Measurements from ENCODE around the gene DNAJC13. TPM values are rescaled to one million over a fixed set of nuclear protein-coding genes. Genes with fewer than 3 reads are reported as not detected.

Gene DNAJC13
- total RNA-seq, 1 donor from 2014 or later, result 63.0 TPM

DNA sequence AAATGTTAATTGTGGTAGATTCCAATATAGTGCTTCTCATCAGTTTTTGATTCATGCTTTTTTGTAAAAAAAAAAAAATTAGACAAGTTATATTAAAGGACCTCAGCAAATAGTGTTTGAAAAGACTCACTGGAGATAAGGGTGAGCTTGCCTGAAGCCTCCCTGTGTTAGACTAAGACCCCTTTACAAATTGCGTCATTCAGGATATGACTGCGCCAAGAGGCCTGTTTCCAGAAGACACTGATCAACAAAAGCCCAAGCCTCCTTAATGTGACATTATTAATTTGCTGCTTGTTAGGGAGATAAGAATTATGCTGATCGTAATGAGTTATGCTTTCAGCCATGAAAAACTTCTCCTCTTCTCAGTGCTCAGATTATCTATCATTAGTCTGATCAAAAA, 13.0 kb upstream of the DNAJC13 start:
- peak; percentile 49 for DNase-seq (ENCODE audit: low read depth, low spot score)

DNA sequence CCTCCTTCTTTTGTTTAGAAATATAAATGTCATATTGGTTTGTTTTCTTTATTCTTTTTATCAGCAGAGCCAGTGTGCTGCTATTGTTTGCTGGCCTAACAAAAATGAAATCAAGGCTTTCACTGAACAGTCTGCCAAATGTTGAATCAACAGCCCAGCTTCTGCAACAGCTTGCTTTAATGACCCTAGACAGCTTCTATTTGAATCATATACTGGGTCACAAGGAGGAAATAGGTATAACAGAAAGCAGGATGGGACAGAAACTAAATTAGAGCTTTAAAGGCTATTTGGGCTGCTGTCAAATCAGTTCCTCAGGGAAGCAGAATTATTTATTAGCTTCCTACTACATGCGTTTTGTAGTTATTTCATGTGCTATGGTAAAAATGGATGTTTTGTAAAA, 12.1 kb upstream of the DNAJC13 start:
- peak; percentile 67 for DNase-seq (ENCODE audit: low read depth, low spot score)

DNA sequence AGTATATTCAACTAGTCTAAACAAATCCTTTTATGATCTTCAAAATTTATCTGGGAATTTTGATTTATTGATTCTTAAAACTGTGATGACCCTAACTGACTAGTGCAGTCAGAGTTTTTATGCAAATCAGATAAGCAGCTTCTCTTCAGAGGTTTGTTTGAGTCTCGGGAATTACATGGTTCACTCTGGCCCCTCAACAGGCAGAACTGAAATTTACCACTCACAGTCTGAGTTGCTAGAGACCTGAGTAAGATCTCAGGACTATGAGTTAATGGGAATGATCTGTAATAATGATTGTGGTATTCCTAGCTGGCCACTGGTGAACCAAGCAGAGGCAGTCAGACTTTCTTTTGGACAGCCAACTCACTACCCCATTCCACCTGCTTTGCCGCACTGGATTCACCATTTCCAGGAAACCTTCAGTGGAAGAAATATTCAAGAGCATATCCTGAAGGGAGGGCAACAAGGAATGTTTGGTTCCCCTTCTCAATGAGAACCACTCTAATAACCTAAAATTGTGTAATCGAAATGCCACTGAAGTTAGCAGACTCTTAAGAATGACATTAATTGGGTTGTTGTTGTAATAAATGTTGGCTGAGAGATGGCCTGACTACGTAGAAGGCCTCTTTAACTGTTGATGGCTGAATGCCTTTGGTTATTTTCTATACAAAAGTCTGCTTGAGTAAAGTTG, 11.5 kb upstream of the DNAJC13 start:
- DNase-seq (ENCODE audit: low read depth, low spot score), result no peak

DNA sequence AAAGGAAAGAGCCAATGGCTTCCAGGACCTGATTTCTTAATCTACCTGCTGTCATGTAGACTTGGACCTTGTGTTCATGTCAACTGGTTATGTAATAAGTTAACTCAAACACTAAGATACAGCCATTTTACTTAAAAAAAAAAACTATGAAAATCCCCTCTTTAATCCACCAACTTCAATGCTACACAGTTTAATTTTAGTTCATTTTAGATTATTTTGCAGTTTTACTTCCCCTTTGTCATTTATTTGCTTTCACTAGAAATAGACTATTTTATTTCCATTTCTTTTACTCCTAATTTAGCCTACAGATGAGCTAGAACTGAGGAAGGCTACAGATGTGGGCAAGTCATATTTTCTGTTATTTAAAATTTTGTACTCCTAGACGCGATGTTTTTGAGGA, 10.7 kb upstream of the DNAJC13 start:
- DNase-seq (ENCODE audit: low read depth, low spot score), result no peak

DNA sequence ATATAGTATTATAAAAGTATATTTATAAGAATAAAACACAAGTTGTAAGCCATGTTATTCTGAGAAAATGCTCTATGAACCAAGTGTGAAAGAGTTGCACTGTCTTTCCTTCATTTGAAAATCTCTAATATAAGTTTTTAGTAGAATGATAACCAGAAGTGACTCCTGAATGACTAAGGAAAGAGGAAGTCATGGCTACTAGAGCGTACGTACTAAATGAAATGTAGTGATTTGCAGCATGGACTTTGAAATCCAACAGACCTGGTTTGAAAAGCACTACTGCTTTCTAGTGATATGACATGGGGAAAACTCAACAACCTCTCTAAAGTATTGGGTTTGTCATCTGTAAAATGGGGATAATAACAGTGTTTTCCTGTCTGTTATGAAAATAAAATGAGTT, 10.3 kb upstream of the DNAJC13 start:
- DNase-seq (ENCODE audit: low read depth, low spot score), result no peak

DNA sequence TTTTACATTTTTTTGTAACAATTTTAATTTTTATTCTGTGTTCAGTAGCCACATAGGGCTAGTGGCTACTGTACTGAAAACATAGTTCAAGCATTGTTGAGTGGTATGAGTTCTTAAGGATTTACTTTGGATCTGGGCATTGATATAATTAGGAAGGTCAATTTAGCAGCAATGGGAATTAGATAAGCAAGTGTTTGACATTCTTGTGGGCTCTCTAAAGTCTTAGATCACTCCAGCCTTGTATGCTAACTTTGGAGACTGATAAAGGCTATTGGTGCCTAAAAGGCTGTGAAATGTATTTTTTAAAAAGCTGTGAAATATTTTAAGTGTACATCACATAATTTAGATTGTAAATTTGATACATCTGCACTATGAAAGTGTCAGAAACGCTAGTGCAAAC, 2.5 kb upstream of the DNAJC13 start:
- no peak for DNase-seq (ENCODE audit: low read depth, low spot score)

DNA sequence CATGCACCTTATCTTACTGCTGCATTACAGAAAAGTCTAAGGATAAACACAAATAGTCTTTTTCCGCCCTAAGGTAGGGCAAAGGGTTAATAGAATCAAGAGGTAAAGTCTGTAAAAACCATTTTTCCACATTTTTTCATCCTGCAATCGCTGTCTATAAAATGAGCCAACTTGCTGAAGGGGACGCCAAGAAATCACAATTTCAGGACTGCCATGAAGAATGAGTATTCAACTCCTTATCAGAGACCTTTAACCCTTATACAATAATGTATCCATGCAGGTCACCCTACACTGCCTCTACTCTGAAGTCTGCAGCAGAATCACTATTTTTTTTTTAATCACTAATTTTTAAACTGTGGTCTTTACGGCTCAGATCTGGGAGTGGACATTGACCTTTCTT, 1.1 kb upstream of the DNAJC13 start:
- no peak for DNase-seq (ENCODE audit: low read depth, low spot score)

DNA sequence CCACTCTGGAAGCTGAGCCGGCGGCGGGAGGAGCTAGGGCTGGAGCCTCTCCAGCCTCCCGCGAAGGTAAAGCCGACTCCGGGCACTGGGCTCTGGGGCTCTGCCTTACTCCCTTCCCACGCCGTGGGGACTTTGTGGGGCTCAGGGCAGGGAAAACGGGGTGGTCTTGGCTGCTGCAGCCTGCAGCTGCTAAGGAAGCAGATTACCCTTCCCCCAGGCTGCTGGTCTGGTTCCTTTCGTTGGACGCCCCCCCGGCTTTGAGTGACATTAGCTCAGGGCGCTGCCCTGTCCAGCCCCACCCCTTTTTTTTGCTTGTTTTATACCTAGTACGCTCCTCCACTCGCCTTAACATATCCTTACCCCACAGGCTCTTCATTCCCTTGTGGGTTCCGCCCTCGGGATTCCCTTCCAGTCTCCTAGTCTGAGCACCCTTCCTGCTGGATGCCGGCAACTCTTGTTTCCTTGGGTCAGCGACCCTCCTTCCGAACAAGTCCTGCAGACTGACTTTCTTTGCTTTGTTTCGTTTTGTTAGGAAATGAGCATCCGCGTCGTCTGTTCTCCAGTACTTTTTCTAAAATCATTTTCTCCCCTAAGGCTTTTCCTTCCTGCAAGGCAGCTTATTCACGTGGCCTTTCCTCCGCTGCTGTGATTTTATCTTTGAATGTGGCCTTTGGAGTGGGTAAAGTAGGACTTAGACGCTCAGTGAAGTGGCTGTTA, 551 bp downstream of the DNAJC13 start:
- peak; percentile 54 for DNase-seq (ENCODE audit: low read depth, low spot score)

DNA sequence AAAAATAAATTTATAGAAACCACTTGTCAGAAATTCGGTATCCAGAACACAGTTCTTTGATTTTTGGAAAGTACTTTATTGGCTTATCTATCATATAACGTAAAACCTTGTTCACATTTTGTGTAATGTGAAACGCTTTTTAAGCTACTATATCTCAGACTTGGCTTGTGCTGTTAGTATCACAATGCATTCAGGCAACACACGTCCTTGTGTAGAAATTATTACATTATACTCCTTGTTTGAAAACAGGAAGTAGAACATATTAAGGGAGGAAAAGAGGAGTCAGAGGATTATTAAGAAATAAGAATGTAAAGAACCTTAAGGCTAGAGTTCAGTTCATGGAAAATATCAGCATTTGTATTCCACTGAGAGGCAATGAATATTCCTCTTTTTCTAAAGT, 1.6 kb downstream of the DNAJC13 start:
- DNase-seq (ENCODE audit: low read depth, low spot score), result no peak

DNA sequence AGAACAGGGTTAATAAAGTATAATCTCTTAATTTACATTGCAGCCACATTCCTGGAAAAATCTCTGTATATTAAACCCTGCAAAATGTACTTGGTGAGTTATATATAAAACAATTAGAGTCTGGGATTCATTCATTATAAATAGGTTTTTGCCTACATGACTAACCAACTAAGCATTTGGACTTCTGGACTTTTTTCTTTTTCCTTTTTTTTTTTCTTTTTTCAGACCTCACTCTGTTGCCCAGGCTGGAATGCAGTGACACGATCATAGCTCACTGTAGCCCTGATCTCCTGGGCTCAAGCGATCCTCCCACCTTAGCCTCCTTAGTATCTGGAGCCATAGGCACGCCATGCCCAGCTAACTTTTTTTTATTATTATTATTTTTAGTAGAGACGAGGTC, 4.5 kb downstream of the DNAJC13 start:
- DNase-seq (ENCODE audit: low read depth, low spot score), result no peak

DNA sequence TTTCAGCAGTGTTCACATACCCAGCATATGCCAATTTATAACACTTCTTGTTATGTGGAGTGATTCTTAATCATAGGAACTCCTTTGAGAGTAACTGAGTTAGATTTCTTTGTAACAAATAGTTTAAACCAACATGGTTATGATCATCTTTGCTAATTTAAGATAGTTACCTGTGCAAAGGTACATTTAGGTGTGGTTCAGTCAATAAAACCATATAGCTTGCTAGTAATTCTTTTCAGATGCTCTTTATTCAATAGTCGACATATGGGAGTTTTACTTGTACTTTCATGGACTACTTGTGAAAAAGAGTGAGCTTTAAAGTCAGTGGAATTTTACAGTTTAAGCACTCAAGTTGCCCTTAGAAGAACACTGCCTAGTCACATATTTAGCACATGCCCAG, 5.2 kb downstream of the DNAJC13 start:
- DNase-seq (ENCODE audit: low read depth, low spot score), result no peak

DNA sequence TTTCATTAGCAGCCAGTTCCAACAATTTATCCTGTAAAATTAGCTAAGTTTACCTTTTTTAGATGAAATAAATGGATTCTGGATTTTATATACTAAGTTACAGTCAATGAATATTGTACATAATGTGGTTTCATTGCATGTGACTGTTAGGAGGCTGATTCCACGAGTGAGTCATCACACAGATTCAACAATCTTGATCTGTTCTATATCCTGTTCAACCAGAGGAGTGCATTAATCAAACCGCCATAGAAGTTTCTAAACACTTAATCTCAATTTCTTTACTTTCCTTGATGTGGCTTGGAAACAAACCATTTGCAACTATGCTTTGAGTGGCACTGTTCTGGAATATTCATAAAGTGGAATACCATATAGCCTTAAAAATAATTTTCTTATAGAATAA, 15.3 kb downstream of the DNAJC13 start:
- DNase-seq (ENCODE audit: low read depth, low spot score), result peak; percentile 63

DNA sequence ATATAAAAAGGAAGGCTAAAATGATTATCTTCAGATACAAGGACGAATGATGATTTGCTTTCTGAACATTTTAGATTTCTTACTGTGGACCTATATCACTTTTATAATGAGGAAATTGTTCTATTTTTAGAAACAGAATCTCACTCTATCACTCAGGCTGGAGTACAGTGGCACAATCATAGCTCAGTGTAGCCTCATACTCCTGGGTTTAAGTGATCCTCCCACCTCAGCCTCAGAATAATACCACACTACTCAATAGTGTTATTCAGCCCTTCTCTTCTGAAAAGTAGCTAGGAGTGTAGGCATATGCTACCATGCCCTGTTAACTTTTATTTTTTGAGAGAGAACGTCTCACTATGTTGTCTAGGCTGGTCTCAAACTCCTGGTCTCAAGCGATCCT, 15.8 kb downstream of the DNAJC13 start:
- DNase-seq (ENCODE audit: low read depth, low spot score), result no peak

DNA sequence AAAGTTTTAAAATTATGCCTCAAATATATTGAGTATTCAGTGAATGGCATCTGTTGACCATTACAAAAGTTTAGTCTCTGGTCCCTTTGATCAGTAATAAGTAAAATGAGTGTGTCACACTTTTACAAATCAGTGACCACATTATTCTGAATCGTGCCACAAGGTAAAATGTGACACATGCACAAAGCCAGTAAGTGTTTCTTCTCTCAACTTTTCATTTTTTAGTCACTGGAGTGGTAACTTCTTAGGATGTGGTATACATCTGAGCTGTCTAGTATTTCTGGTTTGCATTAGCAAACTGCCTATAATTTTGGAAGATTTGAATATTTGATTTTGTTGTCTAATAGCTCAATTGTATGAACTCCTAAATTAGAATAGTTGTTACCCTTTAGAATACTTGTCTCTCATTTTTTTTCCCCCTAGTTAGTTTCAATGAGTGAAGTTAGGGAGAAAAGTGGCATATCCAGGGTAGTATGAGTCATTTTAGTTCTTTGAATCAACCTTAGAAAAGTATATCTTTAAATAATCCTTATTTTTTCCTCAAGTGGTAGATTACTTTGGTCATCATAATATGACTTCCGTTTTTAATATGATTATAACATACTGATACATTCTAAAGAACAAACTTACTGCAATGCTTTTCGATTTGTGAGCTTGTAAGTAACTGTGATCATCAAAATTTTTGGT, 18.1 kb downstream of the DNAJC13 start:
- no peak for DNase-seq (ENCODE audit: low read depth, low spot score)

DNA sequence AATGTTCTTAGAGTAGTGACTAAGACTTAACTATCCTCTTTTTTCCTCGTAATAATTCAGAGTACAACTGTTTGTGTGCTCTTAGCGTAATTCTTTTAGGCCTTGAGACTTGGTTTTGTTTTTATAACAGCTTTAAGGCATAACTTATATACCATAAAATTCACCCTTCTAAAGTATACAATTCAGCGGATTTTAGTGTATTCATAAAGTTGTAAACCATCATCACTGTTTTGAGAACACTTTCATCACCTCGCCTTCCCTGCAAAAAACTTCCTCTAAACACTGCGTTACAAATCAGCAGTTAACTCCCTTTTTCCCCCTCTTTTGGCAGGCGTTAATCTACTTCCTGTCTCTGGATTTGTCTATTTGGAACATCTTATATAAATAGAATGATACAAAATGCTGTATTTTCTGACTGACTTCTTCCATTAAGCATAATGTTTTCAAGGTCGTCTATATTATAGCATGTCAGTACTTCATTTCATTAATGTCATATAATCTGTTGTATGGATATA, 18.7 kb downstream of the DNAJC13 start:
- DNase-seq (ENCODE audit: low read depth, low spot score), result no peak

DNA sequence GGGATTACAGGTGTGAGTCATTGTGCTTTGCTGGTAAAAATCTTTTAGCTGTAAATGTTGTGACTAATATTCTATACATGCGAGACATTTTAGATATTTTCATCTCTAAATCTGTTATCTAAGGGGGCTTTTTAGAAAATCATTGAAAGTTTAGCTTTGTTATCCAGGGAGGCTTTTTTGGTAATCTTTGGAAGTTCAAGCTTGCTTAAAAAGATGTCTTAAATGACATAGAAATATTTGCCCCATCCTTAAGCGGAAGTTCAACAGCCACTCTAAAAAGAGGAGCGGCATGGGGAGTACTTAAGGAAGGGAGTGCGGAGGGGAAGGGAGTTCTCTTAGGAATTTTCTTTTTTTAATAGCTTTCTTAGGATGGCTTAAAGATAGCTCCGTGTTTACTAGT, 26.1 kb downstream of the DNAJC13 start:
- no peak for DNase-seq (ENCODE audit: low read depth, low spot score)

DNA sequence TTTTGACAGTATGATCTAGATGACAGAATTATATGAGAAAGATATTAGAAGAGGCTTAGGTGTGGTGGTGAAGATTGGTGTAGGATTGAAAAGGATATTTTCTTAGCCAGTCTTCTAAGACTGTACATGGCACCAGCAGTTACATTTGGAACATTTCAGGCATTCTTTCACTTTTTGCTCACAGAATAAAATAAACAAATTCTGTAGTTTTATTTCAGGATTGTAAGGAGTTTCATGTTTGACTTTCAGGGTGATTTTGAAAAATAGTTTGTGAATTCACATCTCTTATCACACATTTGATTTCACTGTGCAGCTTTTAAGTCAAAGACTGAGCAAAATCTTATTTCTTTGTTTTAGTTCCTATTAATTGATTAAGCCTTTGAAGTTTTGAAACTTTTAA, 27.1 kb downstream of the DNAJC13 start:
- DNase-seq (ENCODE audit: low read depth, low spot score), result no peak

DNA sequence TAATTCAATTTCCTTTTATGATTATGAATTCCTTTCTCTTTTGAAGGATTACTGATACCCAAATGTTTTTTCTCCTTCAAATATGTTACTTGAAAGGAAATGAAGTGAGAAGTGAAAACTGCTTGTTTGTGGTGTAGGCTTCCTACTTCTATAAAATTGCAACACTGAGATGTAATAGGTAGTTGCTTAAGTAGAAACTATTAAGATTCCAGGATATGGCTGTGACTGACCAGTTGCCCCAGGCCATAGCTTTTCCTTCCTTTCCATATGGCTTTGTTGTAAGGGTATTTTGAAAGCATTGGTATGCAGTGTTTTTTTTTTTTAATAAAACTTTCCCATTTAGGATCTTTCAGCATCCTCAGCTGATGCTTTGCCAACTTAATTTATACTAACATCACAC, 28.5 kb downstream of the DNAJC13 start:
- DNase-seq (ENCODE audit: low read depth, low spot score), result peak; percentile 57

DNA sequence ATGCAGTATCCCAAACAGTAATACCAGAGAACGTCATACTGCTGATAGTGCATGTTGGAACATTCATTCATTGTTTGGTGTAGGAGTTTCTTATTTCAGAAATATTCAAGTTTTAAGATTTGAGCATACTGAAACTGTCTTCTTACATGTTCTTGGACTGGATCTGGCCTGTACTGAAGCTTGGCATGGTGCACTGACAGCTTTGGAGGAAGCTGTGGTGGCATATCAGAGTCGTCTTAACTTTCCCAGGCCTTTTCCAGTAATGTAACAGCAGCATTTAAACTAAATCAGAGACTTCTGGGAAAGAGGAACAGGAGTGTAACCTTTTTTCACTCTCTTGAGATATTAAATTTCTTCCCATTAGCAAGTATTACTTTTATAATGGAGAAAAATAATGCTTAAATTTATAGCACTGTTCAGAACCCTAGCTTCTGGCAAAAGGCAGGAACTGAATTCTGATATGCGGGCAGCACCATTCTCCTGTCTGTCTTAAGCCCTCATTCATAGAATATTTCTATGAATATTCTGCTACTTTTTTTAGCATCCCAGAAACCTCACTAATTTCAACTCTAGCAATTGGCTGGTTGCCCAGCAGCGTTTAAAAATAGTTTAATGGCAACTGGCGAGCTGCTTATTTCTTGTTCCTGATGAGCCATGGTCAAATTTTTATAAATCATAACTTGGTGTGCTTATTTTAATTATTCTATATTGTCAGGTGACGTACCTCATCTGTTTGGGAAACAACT, 31.1 kb downstream of the DNAJC13 start:
- no peak for DNase-seq (ENCODE audit: low read depth, low spot score)

DNA sequence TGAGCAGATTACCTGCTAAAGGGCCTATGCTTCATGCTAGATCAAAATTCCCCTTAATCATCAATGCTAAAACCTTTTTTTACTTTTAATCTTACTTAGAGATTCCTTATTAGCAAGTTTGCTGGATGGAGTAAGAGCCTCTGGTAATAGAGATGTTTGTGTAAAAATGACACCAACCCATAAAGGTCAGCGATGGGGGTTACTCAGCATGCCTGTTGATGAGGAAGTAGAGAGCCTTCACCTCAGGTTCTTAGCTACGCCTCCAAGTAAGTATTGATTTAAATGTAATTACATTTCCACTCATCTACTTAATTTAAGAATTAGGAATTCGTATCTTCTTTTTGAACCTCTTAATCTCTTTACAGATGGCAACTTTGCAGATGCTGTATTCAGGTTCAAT, 38.8 kb downstream of the DNAJC13 start:
- no peak for DNase-seq (ENCODE audit: low read depth, low spot score)

DNA sequence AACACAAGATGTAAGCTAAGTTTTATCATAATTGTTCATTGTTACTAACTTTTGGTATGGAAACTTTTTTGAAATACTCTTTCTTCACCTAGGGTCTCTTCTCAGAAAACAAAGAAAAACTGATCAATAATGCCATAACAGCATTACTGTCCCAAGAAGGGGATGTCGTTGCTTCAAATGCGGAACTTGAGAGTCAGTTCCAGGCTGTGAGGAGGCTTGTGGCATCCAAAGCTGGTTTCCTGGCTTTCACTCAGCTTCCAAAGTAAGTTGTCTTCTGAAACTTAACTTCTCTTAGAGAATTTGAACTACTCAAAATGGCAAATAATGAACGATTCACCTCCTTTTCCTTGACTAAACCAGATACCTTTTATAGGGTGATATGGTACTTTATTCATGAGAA, 39.3 kb downstream of the DNAJC13 start:
- no peak for DNase-seq (ENCODE audit: low read depth, low spot score)

DNA sequence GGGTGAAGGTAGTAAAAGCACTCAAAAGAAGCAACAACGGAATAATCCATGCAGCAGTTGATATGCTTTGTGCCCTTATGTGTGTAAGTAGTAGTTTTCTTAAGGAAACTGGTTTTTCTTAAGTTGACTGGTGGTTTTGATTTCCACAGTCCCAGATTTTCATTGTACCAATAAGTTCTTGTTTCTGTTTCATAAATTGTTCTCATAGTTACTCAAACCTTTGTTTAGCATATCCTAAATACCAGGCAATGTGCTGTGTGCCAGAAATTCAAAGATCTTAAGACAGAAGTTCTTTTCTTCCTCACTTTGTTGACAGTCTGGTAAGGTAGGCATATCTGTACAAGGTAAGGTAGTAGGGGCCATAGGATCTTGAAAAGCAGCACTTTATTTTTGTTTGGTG, 40.0 kb downstream of the DNAJC13 start:
- no peak for DNase-seq (ENCODE audit: low read depth, low spot score)

Measured in pulmonary artery endothelial cell (primary cell).